ENCODE data around the gene EMILIN2. TPM values are rescaled to one million over a fixed set of nuclear protein-coding genes. Genes with fewer than 3 reads are reported as not detected.

Gene EMILIN2
- total and polyA plus RNA-seq, 9 of the 15 experiments (the other 6 are each of a cell fraction or from before 2014, with no cell fraction given) = 0.01 to 0.40 (median 0.19) TPM

DNA sequence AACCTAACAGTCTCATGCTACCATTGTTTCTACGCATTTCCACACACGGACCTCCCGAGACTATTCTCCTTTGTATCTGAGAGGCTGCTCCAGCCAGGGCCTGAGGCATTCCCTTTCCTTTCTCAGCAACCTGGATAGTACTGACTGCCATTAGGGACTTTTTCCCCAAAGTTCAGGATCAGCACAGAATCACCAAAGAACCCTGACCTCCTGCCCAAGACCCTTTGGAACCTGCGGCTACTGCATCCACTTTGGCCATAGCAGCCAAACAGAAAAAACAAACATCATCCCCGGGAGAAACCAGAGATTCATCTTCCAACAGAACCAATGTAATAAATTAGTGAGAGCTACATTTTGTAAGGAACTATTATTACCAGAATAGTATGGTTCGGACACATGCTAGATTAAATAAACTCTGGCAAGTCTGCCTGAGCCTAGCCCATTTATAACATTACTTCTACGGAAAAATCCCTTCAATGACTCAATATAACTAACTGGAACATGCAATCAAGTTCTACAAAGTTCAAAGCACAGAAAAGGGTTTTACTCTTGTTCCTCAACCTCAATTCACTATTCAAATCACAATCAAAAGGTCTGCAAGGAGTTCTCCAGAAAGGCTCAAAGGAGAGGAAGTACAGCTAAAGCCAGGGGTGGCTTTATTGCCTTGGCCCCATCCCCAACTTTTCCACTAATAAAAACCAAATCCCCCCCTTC is 114.3 kb downstream of the EMILIN2 start (continued):
- TF ChIP-seq, protein P1, sequence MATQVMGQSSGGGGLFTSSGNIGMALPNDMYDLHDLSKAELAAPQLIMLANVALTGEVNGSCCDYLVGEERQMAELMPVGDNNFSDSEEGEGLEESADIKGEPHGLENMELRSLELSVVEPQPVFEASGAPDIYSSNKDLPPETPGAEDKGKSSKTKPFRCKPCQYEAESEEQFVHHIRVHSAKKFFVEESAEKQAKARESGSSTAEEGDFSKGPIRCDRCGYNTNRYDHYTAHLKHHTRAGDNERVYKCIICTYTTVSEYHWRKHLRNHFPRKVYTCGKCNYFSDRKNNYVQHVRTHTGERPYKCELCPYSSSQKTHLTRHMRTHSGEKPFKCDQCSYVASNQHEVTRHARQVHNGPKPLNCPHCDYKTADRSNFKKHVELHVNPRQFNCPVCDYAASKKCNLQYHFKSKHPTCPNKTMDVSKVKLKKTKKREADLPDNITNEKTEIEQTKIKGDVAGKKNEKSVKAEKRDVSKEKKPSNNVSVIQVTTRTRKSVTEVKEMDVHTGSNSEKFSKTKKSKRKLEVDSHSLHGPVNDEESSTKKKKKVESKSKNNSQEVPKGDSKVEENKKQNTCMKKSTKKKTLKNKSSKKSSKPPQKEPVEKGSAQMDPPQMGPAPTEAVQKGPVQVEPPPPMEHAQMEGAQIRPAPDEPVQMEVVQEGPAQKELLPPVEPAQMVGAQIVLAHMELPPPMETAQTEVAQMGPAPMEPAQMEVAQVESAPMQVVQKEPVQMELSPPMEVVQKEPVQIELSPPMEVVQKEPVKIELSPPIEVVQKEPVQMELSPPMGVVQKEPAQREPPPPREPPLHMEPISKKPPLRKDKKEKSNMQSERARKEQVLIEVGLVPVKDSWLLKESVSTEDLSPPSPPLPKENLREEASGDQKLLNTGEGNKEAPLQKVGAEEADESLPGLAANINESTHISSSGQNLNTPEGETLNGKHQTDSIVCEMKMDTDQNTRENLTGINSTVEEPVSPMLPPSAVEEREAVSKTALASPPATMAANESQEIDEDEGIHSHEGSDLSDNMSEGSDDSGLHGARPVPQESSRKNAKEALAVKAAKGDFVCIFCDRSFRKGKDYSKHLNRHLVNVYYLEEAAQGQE (IDR thresholded peaks at IDR 0.05; ENCODE audit: borderline replicate concordance) = no peak
- TF ChIP-seq, protein P1 (CRISPR knock-in tag; IDR thresholded peaks at IDR 0.05; ENCODE audit: low read depth) = no peak
- TF ChIP-seq HSF4 (CRISPR knock-in tag; IDR thresholded peaks at IDR 0.05; ENCODE audit: borderline replicate concordance) = no peak
- no peak for TF ChIP-seq RBBP5 (IDR thresholded peaks at IDR 0.05; ENCODE audit: borderline replicate concordance, insufficient read depth, low read length, poor library complexity, severe bottlenecking)
- TF ChIP-seq CBFA2T2 (conservative IDR thresholded peaks at IDR 0.05) = no peak
- TF ChIP-seq CBX3 (IDR thresholded peaks at IDR 0.05; ENCODE audit: borderline replicate concordance in 1 of 2, low read length in 2 of 2) = no peak
- TF ChIP-seq ILK (tag; IDR thresholded peaks at IDR 0.05; ENCODE audit: borderline replicate concordance, low read depth) = no peak
- TF ChIP-seq, protein P2, sequence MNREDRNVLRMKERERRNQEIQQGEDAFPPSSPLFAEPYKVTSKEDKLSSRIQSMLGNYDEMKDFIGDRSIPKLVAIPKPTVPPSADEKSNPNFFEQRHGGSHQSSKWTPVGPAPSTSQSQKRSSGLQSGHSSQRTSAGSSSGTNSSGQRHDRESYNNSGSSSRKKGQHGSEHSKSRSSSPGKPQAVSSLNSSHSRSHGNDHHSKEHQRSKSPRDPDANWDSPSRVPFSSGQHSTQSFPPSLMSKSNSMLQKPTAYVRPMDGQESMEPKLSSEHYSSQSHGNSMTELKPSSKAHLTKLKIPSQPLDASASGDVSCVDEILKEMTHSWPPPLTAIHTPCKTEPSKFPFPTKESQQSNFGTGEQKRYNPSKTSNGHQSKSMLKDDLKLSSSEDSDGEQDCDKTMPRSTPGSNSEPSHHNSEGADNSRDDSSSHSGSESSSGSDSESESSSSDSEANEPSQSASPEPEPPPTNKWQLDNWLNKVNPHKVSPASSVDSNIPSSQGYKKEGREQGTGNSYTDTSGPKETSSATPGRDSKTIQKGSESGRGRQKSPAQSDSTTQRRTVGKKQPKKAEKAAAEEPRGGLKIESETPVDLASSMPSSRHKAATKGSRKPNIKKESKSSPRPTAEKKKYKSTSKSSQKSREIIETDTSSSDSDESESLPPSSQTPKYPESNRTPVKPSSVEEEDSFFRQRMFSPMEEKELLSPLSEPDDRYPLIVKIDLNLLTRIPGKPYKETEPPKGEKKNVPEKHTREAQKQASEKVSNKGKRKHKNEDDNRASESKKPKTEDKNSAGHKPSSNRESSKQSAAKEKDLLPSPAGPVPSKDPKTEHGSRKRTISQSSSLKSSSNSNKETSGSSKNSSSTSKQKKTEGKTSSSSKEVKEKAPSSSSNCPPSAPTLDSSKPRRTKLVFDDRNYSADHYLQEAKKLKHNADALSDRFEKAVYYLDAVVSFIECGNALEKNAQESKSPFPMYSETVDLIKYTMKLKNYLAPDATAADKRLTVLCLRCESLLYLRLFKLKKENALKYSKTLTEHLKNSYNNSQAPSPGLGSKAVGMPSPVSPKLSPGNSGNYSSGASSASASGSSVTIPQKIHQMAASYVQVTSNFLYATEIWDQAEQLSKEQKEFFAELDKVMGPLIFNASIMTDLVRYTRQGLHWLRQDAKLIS (CRISPR knock-in tag; IDR thresholded peaks at IDR 0.05) = no peak
